ENCODE results near the gene SCFD2.

SCFD2 gene

GRCh38 chr4:52912608-52913007 is 453.3 kb downstream of the SCFD2 start:
- Histone ChIP-seq H2AFZ (ENCODE audit: low read length, unreplicated experiment) (no peak overlapping the region), H3K4me3 (ENCODE audit: low read depth, low read length) (no peak overlapping the region), H3K4me1 (ENCODE audit: control insufficient read depth, insufficient read depth, low read length, unreplicated experiment) (peaks cover 13% of the 10 kb centered on the region), H3K27me3 (ENCODE audit: insufficient read depth, low read length) (no peaks in the 10 kb centered on the region), H3K27ac (ENCODE audit: low read depth, low read length) (no peak overlapping the region), H3K36me3 (ENCODE audit: insufficient read depth, low read length) (no peaks in the 10 kb centered on the region), H3K79me2 (ENCODE audit: control insufficient read depth, insufficient read depth, low read length, unreplicated experiment) (no peaks in the 10 kb centered on the region)

DNA sequence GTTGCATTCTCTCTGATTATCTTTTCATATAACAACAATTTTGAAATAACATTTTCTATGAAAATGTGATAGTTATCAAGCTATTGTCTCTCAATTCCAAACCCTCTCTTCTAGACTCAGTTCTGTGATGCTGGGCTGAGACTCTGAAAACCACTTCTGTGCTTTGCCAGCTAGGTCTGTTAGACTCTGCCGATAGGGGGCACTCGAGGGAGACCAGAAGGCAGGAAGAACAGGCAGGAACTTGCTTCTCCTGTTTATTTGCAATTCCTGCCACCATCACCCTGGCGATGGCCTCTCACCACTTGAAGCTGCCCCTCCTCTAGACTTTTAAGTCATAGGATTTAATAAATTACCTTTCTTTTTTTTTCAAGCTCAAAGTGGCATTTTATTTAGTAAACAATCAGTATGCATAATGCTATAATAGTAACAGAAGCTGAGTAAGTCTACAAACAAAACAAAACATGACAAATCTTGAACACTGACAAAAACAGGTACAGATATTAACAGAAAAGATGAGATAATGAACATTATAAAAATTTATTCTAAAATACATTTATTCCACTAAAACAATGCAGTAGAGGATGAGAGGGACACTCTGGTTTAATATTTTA is 454.1 kb downstream of the SCFD2 start:
- Histone ChIP-seq H3K27me3 (ENCODE audit: insufficient read depth, low read length) (no peaks in the 10 kb centered on the region), H3K4me3 (ENCODE audit: low read depth, low read length) (no peak overlapping the region), H2AFZ (ENCODE audit: low read length, unreplicated experiment) (no peak overlapping the region), H3K27ac (ENCODE audit: low read depth, low read length) (no peak overlapping the region), H3K4me1 (ENCODE audit: control insufficient read depth, insufficient read depth, low read length, unreplicated experiment) (peaks cover 13% of the 10 kb centered on the region), H3K79me2 (ENCODE audit: control insufficient read depth, insufficient read depth, low read length, unreplicated experiment) (no peaks in the 10 kb centered on the region), H3K36me3 (ENCODE audit: insufficient read depth, low read length) (no peaks in the 10 kb centered on the region)

- no peak overlapping the region for H3K4me3 ChIP-seq (ENCODE audit: low read depth, low read length)
- H3K4me1 ChIP-seq (ENCODE audit: control insufficient read depth, insufficient read depth, low read length, unreplicated experiment) = peaks cover 13% of the 10 kb centered on the region
- no peaks in the 10 kb centered on the region for H3K27me3 ChIP-seq (ENCODE audit: insufficient read depth, low read length)
- H2AFZ ChIP-seq (ENCODE audit: low read length, unreplicated experiment) = no peak overlapping the region
- no peaks in the 10 kb centered on the region for H3K36me3 ChIP-seq (ENCODE audit: insufficient read depth, low read length)
- H3K27ac ChIP-seq (ENCODE audit: low read depth, low read length) = no peak overlapping the region
- H3K79me2 ChIP-seq (ENCODE audit: control insufficient read depth, insufficient read depth, low read length, unreplicated experiment) = no peaks in the 10 kb centered on the region
Observed at GRCh38 chr4:52910115-52910514, 455.7 kb downstream of the SCFD2 start.

- no peaks in the 10 kb centered on the region for H3K79me2 ChIP-seq (ENCODE audit: control insufficient read depth, insufficient read depth, low read length, unreplicated experiment)
- H3K27me3 ChIP-seq (ENCODE audit: insufficient read depth, low read length) = no peaks in the 10 kb centered on the region
- H2AFZ ChIP-seq (ENCODE audit: low read length, unreplicated experiment) = no peak overlapping the region
- no peaks in the 10 kb centered on the region for H3K4me1 ChIP-seq (ENCODE audit: control insufficient read depth, insufficient read depth, low read length, unreplicated experiment)
- H3K4me3 ChIP-seq (ENCODE audit: low read depth, low read length) = no peak overlapping the region
- no peaks in the 10 kb centered on the region for H3K36me3 ChIP-seq (ENCODE audit: insufficient read depth, low read length)
- H3K27ac ChIP-seq (ENCODE audit: low read depth, low read length) = no peak overlapping the region
Observed at GRCh38 chr4:52907510-52907909, 458.4 kb downstream of the SCFD2 start.

DNA sequence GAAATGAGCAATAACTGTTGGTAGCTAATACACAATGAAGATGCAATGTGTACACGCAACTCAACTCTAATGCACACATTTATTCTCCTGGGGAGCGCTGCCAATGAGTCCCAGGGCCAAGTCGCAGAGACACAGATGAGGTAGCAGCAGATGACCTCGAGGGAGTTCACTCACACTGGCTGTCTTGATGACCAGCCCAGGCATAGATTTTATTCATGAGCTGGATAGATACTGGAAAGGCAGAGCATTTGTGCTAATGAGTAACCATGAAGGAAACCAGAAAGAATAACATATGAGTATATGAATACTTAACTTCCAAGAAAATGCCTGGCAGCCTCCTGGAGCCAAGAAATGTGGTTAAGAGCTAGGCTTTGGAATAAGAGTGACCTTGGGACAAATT is 461.4 kb downstream of the SCFD2 start:
- H3K36me3 ChIP-seq (ENCODE audit: insufficient read depth, low read length) = peaks cover 2% of the 10 kb centered on the region; the same call in 1 of the 2 replicates
- no peaks in the 10 kb centered on the region for H3K4me1 ChIP-seq (ENCODE audit: control insufficient read depth, insufficient read depth, low read length, unreplicated experiment)
- H3K4me3 ChIP-seq (ENCODE audit: low read depth, low read length) = no peak overlapping the region
- H2AFZ ChIP-seq (ENCODE audit: low read length, unreplicated experiment) = no peak overlapping the region
- no peak overlapping the region for H3K27ac ChIP-seq (ENCODE audit: low read depth, low read length)
- no peaks in the 10 kb centered on the region for H3K79me2 ChIP-seq (ENCODE audit: control insufficient read depth, insufficient read depth, low read length, unreplicated experiment)
- no peaks in the 10 kb centered on the region for H3K27me3 ChIP-seq (ENCODE audit: insufficient read depth, low read length)

DNA sequence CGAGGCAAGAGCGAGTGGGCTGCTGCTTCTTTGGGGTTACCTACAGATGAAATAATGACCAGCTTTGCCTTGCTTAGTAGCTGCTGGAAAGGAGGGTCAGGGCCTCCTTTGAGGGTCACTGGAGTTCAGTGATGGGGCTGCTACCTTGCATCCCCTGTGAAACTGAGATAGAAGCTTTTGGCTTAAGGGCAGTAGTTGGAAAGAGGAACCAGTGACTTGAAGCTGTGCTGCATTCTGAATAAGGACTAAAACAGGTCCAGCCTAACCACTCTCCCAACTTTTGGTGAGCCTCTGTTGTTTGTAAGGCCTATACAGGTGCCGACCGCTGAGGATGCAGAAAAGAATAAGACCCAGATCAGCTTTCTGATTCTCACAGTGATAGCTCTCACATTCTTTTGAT is 462.6 kb downstream of the SCFD2 start:
- no peaks in the 10 kb centered on the region for H3K27me3 ChIP-seq (ENCODE audit: insufficient read depth, low read length)
- H3K4me1 ChIP-seq (ENCODE audit: control insufficient read depth, insufficient read depth, low read length, unreplicated experiment) = no peaks in the 10 kb centered on the region
- peaks cover 2% of the 10 kb centered on the region; the same call in 1 of the 2 replicates for H3K36me3 ChIP-seq (ENCODE audit: insufficient read depth, low read length)
- H3K27ac ChIP-seq (ENCODE audit: low read depth, low read length) = no peak overlapping the region
- no peak overlapping the region for H3K4me3 ChIP-seq (ENCODE audit: low read depth, low read length)
- H3K79me2 ChIP-seq (ENCODE audit: control insufficient read depth, insufficient read depth, low read length, unreplicated experiment) = no peaks in the 10 kb centered on the region
- H2AFZ ChIP-seq (ENCODE audit: low read length, unreplicated experiment) = no peak overlapping the region

DNA sequence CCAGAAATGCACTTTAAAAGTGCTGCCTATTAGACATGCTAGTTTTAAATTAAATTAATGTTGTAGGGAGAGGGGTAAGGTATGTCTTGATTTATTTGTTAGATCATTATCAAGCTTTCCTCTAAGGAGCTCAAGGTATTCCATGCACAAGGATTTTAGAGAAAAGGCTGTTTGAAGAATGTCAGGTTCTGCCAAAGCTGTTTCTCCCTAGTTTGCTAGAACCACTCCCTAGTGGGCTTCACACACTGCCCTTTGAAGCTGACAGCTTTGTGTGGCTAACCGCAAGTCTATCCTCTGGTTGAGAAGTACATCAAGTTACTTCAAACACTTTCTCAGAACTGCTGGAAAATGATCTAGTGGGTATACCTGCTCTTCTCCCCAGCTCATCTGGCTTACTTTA is 471.4 kb downstream of the SCFD2 start:
- Histone ChIP-seq H3K79me2 (ENCODE audit: control insufficient read depth, insufficient read depth, low read length, unreplicated experiment) (no peaks in the 10 kb centered on the region), H3K36me3 (ENCODE audit: insufficient read depth, low read length) (no peaks in the 10 kb centered on the region), H2AFZ (ENCODE audit: low read length, unreplicated experiment) (no peak overlapping the region), H3K4me1 (ENCODE audit: control insufficient read depth, insufficient read depth, low read length, unreplicated experiment) (peaks cover 8% of the 10 kb centered on the region), H3K27me3 (ENCODE audit: insufficient read depth, low read length) (no peaks in the 10 kb centered on the region), H3K27ac (ENCODE audit: low read depth, low read length) (no peak overlapping the region), H3K4me3 (ENCODE audit: low read depth, low read length) (no peak overlapping the region)

- no peaks in the 10 kb centered on the region for H3K79me2 ChIP-seq (ENCODE audit: control insufficient read depth, insufficient read depth, low read length, unreplicated experiment)
- H3K4me1 ChIP-seq (ENCODE audit: control insufficient read depth, insufficient read depth, low read length, unreplicated experiment) = peaks cover 8% of the 10 kb centered on the region
- no peak overlapping the region for H3K4me3 ChIP-seq (ENCODE audit: low read depth, low read length)
- H3K36me3 ChIP-seq (ENCODE audit: insufficient read depth, low read length) = no peaks in the 10 kb centered on the region
- H3K27me3 ChIP-seq (ENCODE audit: insufficient read depth, low read length) = no peaks in the 10 kb centered on the region
- no peak overlapping the region for H2AFZ ChIP-seq (ENCODE audit: low read length, unreplicated experiment)
- H3K27ac ChIP-seq (ENCODE audit: low read depth, low read length) = no peak overlapping the region
Observed at GRCh38 chr4:52892880-52893279, 473.0 kb downstream of the SCFD2 start.

GRCh38 chr4:52891743-52892142 is 474.1 kb downstream of the SCFD2 start:
- Histone ChIP-seq H3K79me2 (ENCODE audit: control insufficient read depth, insufficient read depth, low read length, unreplicated experiment) (no peaks in the 10 kb centered on the region), H3K27ac (ENCODE audit: low read depth, low read length) (no peak overlapping the region), H3K4me3 (ENCODE audit: low read depth, low read length) (no peak overlapping the region), H3K36me3 (ENCODE audit: insufficient read depth, low read length) (no peaks in the 10 kb centered on the region), H2AFZ (ENCODE audit: low read length, unreplicated experiment) (no peak overlapping the region), H3K4me1 (ENCODE audit: control insufficient read depth, insufficient read depth, low read length, unreplicated experiment) (peaks cover 8% of the 10 kb centered on the region), H3K27me3 (ENCODE audit: insufficient read depth, low read length) (no peaks in the 10 kb centered on the region)

GRCh38 chr4:52890521-52890791 is 475.4 kb downstream of the SCFD2 start:
- H3K27me3 ChIP-seq (ENCODE audit: insufficient read depth, low read length) = no peaks in the 10 kb centered on the region
- no peak overlapping the region for H3K27ac ChIP-seq (ENCODE audit: low read depth, low read length)
- no peaks in the 10 kb centered on the region for H3K79me2 ChIP-seq (ENCODE audit: control insufficient read depth, insufficient read depth, low read length, unreplicated experiment)
- no peak overlapping the region for H2AFZ ChIP-seq (ENCODE audit: low read length, unreplicated experiment)
- no peaks in the 10 kb centered on the region for H3K36me3 ChIP-seq (ENCODE audit: insufficient read depth, low read length)
- H3K4me3 ChIP-seq (ENCODE audit: low read depth, low read length) = no peak overlapping the region
- H3K4me1 ChIP-seq (ENCODE audit: control insufficient read depth, insufficient read depth, low read length, unreplicated experiment) = peaks cover 8% of the 10 kb centered on the region

DNA sequence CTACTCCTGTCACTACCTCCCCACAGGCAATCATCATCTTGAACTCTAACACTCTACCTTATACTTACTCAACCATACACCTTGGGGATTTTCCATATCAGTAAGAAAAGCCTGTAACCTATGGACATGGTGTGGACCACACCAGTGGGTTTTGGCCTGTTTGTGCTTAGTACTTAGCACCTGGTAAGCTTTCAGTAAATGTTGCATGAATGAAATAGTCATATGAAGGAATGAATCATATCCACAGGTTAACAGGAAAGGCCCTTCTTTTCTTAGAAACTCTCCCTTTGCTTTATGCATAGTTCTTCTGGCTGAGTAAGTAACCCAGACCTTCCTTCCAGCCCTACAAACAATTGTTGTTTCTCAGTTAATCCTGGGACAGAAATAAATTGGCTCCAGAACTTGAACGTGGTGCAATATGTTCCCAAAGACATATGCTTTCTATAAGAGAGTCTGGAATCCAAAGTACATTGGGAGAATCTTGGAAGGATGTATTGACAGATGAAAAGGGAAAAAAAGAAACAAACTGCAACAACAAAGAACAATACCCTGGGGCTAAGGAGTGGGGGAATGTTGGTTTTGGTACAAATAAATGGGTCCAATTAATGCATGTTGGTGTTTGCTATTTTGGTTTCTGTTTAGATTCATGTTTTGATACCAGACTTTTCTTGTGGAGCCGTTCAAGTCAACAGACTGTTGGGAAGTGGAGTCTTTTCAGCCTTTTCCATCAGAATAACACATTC is 475.9 kb downstream of the SCFD2 start:
- Histone ChIP-seq H3K27ac (ENCODE audit: low read depth, low read length) (no peak overlapping the region), H3K4me1 (ENCODE audit: control insufficient read depth, insufficient read depth, low read length, unreplicated experiment) (peaks cover 8% of the 10 kb centered on the region), H3K36me3 (ENCODE audit: insufficient read depth, low read length) (no peaks in the 10 kb centered on the region), H3K27me3 (ENCODE audit: insufficient read depth, low read length) (no peaks in the 10 kb centered on the region), H2AFZ (ENCODE audit: low read length, unreplicated experiment) (no peak overlapping the region), H3K79me2 (ENCODE audit: control insufficient read depth, insufficient read depth, low read length, unreplicated experiment) (no peaks in the 10 kb centered on the region), H3K4me3 (ENCODE audit: low read depth, low read length) (no peak overlapping the region)

Measured in ACC112 (cell line).